Tibial artery (tissue), 4 donors: Measurements from ENCODE around the gene CNTNAP2.

Experiments
- DNase-seq, 2 donors: peaks; one replicate each; pipeline ENCODE4 v3.0.0-alpha.2; 2019
- H3K27ac ChIP-seq, 2 donors: fragments of 200-600 bp; sonication (generic) in 1 of 2; 1 replicate in 1 of 2; 2 replicates in 1 of 2; pipeline ENCODE4 v1.5.1; 2018 to 2019; ENCODE audit warnings: mild to moderate bottlenecking in 1 of 2
- H3K27me3 ChIP-seq, 2 donors: fragments of 200-600 bp; sonication (generic) in 1 of 2; one replicate each; pipeline versions ENCODE4 v1.5.1 to v1.6.0; 2016 to 2019
- H3K36me3 ChIP-seq, 3 donors: fragments of 200-600 bp; sonication (generic) in 2 of 3; one replicate each; pipeline ENCODE4 v1.5.1; 2016 to 2019; ENCODE audit warnings: mild to moderate bottlenecking in 2 of 3
- H3K4me1 ChIP-seq, 4 donors: fragments of 200-600 bp; sonication (generic) in 2 of 4; 1 replicate in 3 of 4; 2 replicates in 1 of 4; pipeline ENCODE4 v1.5.1; 2016 to 2019
- H3K4me3 ChIP-seq, 2 donors: fragments of 200-600 bp; sonication (generic) in 1 of 2; 1 replicate in 1 of 2; 2 replicates in 1 of 2; pipeline ENCODE4 v1.5.1; 2018 to 2019; ENCODE audit warnings: mild to moderate bottlenecking in 2 of 2
- H3K9me3 ChIP-seq, 3 donors: fragments of 200-600 bp; sonication (generic) in 1 of 3; one replicate each; pipeline ENCODE4 v1.5.1; 2016 to 2019
- CTCF ChIP-seq, 2 experiments: fragments of 200-600 bp in 1 of 2; fragments of 450-650 bp in 1 of 2; IDR thresholded peaks; one replicate each; pipeline ENCODE4 v1.5.1; 2017 to 2019; ENCODE audit warnings: antibody characterized with exemption in 2 of 2, mild to moderate bottlenecking in 1 of 2, moderate library complexity in 1 of 2
- intact Hi-C: fragments of 100-400 bp; cut with DNase I; formaldehyde crosslinking; loops from one replicate; pipeline ENCODE4 v1.15.0; 2023; ENCODE audit warnings: low total_unique reads

Gene CNTNAP2

DNA sequence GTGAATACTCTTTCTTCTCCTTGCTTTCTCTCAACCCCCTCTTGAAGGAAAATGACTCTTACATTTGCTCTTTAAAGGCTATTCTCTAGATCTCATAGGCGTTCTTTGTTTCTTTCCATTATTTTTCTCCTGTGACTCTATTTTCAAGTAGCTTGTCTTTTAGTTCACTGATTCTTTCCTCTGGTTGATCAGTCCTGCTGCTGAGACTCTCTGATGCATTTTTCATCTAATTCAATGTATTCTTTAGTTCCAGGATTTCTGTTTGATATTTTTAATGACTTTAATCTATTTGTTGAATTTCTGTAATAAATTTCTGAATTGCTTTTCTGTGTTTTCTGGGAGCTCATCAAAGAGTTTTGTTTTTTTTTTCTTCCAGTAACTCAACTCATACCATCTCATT lies 397.7 kb downstream of the CNTNAP2 start:
- H3K9me3 ChIP-seq = peaks cover 0 to 19% (median 0%) of the 10 kb centered on the region in 3 donors
- no peak overlapping the region for H3K27ac ChIP-seq
- intact Hi-C loops = no loop called here
- no peak overlapping the region for H3K4me3 ChIP-seq
- H3K4me1 ChIP-seq = no peaks in the 10 kb centered on the region
- no peak for TF ChIP-seq CTCF (IDR thresholded peaks at IDR 0.05)
- no peak for DNase-seq
- H3K36me3 ChIP-seq = no peaks in the 10 kb centered on the region
- no peaks in the 10 kb centered on the region for H3K27me3 ChIP-seq

DNA sequence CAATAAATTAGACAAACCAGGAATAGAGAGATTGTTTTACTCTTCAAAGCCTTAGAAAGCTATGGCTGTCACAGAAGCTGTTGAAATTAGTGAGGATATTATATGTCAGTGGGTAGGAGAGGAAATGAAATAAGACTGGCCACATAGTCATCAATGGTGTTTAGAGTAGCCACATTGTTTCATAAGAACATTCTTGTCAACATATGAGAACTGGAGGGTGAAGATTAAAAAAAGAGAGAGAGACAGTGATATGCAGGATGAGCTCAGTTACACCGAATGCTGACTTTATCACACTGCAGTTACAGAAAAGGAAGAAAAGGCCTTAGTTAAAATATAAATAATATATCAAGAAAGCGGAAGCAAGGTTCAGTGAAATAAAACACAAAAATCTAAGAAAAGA lies 412.0 kb downstream of the CNTNAP2 start:
- intact Hi-C loops = no loop called here
- no peak for DNase-seq
- Histone ChIP-seq H3K9me3 (no peaks in the 10 kb centered on the region), H3K4me1 (no peaks in the 10 kb centered on the region), H3K36me3 (no peaks in the 10 kb centered on the region), H3K27ac (no peak overlapping the region), H3K27me3 (no peaks in the 10 kb centered on the region), H3K4me3 (no peak overlapping the region)
- no peak for TF ChIP-seq CTCF (IDR thresholded peaks at IDR 0.05)

GRCh38 chr7:146539836-146540235 lies 423.2 kb downstream of the CNTNAP2 start:
- Histone ChIP-seq H3K4me3 (no peak overlapping the region), H3K27ac (no peak overlapping the region), H3K4me1 (no peaks in the 10 kb centered on the region), H3K36me3 (no peaks in the 10 kb centered on the region), H3K9me3 (no peaks in the 10 kb centered on the region), H3K27me3 (no peaks in the 10 kb centered on the region)
- TF ChIP-seq CTCF (IDR thresholded peaks at IDR 0.05) = no peak
- intact Hi-C loops = no loop called here
- no peak for DNase-seq

DNA sequence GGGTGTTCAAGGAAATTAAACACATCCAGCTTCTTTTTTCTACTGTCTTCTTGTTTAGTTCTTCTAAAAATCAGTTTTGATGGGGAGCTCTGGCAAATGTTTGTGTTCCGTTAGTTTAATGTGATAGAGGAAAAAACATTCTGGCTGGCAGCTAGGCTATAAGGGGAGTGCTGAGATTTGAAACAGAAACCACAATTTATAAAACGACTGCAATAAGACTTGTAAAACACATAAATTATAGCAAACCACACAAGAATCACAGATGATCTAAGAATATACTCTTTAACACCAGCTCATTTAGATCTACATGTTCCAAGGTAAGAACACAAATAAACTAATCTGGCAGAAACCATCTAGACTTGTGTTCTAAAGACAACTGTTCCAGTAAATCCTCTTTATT lies 425.5 kb downstream of the CNTNAP2 start:
- no peaks in the 10 kb centered on the region for H3K4me1 ChIP-seq
- no peak overlapping the region for H3K27ac ChIP-seq
- H3K9me3 ChIP-seq = no peaks in the 10 kb centered on the region
- no peak for DNase-seq
- TF ChIP-seq CTCF (IDR thresholded peaks at IDR 0.05) = no peak
- no peaks in the 10 kb centered on the region for H3K36me3 ChIP-seq
- intact Hi-C loops = no loop called here
- no peak overlapping the region for H3K4me3 ChIP-seq
- no peaks in the 10 kb centered on the region for H3K27me3 ChIP-seq

DNA sequence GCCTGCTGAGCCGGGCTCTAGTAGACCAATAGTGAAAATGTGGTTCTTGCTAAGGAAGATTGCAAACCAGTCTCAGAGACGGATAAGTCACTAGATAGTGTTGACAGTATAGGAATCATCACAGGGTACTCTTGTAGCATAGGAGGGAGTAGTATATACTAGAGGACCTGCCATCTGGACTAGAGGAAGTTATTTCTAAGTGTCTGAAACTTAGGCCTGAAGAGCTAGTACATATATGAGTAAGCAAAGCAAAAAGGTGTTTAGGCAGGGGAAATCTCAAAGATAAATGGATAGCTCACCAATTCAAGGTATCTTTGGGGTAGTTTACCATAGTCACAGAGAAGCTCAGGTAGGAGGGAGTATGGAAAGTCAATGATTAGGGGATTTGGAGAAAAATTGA lies 428.1 kb downstream of the CNTNAP2 start:
- intact Hi-C loops = no loop called here
- no peaks in the 10 kb centered on the region for H3K36me3 ChIP-seq
- no peaks in the 10 kb centered on the region for H3K4me1 ChIP-seq
- no peak overlapping the region for H3K4me3 ChIP-seq
- H3K27ac ChIP-seq = no peak overlapping the region
- TF ChIP-seq CTCF (IDR thresholded peaks at IDR 0.05) = no peak
- no peak for DNase-seq
- no peaks in the 10 kb centered on the region for H3K9me3 ChIP-seq
- no peaks in the 10 kb centered on the region for H3K27me3 ChIP-seq

GRCh38 chr7:146548816-146549215 lies 432.2 kb downstream of the CNTNAP2 start:
- H3K36me3 ChIP-seq = no peaks in the 10 kb centered on the region
- intact Hi-C loops = no loop called here
- no peaks in the 10 kb centered on the region for H3K4me1 ChIP-seq
- H3K4me3 ChIP-seq = no peak overlapping the region
- no peak for DNase-seq
- no peak for TF ChIP-seq CTCF (IDR thresholded peaks at IDR 0.05)
- H3K9me3 ChIP-seq = no peaks in the 10 kb centered on the region
- no peaks in the 10 kb centered on the region for H3K27me3 ChIP-seq
- no peak overlapping the region for H3K27ac ChIP-seq
